ENCODE results near the gene PHF11.

GRCh38 chr13:49530457-49530856 is 34.7 kb downstream of the PHF11 start:
- TF ChIP-seq, protein P1, sequence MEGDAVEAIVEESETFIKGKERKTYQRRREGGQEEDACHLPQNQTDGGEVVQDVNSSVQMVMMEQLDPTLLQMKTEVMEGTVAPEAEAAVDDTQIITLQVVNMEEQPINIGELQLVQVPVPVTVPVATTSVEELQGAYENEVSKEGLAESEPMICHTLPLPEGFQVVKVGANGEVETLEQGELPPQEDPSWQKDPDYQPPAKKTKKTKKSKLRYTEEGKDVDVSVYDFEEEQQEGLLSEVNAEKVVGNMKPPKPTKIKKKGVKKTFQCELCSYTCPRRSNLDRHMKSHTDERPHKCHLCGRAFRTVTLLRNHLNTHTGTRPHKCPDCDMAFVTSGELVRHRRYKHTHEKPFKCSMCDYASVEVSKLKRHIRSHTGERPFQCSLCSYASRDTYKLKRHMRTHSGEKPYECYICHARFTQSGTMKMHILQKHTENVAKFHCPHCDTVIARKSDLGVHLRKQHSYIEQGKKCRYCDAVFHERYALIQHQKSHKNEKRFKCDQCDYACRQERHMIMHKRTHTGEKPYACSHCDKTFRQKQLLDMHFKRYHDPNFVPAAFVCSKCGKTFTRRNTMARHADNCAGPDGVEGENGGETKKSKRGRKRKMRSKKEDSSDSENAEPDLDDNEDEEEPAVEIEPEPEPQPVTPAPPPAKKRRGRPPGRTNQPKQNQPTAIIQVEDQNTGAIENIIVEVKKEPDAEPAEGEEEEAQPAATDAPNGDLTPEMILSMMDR (IDR thresholded peaks at IDR 0.05), result no peak
- TF ChIP-seq POLR2A (IDR thresholded peaks at IDR 0.05), result no peak
